ENCODE results near the gene SRRD. TPM values are rescaled to one million over a fixed set of nuclear protein-coding genes. Genes with fewer than 3 reads are reported as not detected.
"Not testable (repeated sequence)": the region's sequence is repeated elsewhere in the genome, so short reads cannot be mapped to it uniquely, and the experiment has no call there.

SRRD gene
- total RNA-seq, 1 donor from 2014 or later, result 14.5 TPM

DNA sequence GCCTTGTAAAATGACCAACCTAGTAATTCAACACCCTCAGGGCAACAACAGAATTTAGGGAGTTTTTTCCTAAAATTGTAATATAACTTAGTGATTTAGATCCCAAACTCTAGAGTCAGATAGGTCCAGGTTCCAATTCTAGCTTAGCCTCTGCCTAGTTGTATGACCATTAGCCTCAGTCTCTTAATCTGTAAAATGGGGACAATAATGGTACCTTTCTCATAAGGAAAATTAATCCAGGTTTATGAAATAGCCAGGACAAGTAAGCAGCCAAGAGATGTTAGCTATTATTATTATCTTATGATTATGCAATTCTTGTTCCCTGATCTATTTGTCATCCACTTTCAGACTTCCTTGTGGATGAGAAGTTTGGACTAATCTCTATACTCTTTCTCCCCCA, 24.5 kb downstream of the SRRD start:
- DNase-seq (ENCODE audit: low spot score), result no peak
- intact Hi-C loops (cut with DNase I), result no loop called here

DNA sequence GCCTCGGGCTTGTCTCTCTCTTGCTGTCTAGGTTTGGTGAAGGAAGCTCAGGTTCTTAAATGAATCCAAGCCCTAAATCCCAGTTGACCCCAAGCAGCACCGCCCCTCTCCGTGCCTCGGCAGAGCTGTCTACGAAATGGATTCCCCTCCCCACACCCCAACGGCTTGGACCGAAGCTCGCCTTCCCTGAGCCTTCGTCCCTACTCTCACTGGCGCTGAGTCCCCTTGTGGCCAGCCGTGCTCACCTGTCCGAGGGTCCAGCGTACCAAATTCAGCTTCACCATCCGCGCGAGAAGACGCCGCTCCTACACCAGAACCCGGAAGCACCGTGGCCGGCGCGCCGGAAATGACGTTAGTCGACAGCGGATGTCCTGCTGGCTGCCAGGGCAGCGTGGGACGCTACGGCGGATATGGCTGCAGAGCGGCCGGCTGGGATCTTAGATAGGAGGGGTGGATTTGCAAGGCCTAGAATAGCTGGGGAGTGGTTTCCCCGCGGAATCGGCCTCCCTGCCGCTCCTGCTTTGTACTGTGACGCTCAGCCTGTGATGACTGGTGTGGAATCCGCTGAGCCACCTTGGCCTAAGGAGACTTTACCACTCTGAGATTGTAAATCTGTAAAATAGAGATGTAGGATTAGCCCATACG, 28.6 kb downstream of the SRRD start, which contains the start of gene TFIP11:
TSS of gene TFIP11 (minus strand) at position 325 of the 645 bp plus-strand sequence. CDS start 2,201 bp downstream, outside the sequence.
- peak; percentile 98 for DNase-seq (ENCODE audit: low spot score)
- intact Hi-C loops (cut with DNase I), result loop anchor here (2.0 kb wide), 1 partner anchor 29 kb away; the partner anchor contains the start of genes HPS4 and SRRD

DNA sequence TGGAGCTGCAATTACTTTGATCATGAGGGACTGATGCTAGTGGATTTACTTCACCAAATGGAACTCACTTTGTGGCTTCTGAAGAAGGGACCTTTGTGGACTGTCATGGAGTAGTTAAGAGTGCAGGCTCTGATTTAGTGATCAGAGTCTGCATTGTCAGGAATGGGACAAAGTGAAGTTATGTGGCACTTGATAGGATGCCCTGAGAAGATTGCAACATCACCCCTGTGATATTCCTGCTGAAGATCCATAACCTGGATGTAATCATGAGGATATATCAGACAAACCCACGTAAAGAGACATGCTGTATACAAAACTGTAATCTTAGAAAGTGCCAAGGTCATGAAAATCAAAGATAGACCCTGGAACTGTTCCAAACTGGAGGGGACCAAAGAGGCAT, 30.2 kb downstream of the SRRD start:
- no peak for DNase-seq (ENCODE audit: low spot score)
- intact Hi-C loops (cut with DNase I), result loop anchor here (2.0 kb wide), 1 partner anchor 31 kb away; the partner anchor contains the start of genes HPS4 and SRRD

DNA sequence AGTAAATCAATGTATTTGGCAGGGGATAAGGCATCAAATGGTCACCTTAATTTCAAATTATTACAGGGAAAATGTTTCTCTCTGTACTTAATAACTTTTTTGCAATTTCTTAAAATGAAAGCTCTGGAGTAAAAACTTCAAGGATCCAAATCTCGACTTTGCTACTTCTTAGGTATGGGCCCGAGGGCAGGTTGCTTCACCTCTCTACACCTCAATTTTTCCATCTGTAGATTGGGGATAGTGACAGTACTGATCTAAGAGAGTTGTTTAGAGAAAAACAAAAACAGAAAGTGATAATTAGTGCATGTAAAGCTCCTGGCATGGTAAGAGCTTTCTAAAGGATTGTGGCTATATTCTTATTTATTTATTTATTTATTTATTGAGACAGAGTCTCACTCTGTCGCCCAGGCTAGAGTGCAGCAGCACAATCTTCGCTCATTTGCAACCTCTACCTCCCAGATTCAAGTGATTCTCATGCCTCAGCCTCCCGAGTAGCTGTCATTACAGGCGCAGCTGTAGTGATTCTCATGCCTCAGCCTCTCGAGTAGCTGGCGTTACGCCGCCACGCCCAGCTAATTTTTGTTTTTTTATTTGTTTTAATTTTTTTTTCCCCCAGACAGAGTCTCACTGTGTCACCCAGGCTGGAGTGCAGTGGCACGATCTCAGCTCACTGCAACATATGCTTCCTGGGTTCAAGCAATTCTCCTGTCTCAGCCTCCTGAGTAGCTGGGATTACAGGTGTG, 30.9 kb downstream of the SRRD start:
- intact Hi-C loops (cut with DNase I), result no loop called here
- DNase-seq (ENCODE audit: low spot score), result no peak

DNA sequence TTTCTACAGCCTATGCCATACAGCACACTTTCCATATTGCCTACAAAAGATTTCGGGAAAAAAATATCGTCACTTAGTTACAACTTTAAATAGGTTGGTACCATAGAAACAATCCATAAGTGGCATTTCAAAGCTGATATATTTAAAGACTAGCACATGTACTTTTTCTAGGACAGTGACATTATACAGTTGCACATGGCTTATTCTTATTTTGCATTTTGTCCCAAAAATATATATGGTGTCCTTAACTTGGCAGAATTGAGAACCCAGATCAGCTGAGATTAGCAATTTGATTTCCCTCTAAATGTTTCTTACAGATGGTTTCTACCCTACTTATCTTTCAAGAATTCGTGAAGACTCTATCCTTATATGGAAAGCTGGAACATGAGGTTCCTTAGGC, 32.3 kb downstream of the SRRD start:
- DNase-seq (ENCODE audit: low spot score), result no peak
- intact Hi-C loops (cut with DNase I), result no loop called here

DNA sequence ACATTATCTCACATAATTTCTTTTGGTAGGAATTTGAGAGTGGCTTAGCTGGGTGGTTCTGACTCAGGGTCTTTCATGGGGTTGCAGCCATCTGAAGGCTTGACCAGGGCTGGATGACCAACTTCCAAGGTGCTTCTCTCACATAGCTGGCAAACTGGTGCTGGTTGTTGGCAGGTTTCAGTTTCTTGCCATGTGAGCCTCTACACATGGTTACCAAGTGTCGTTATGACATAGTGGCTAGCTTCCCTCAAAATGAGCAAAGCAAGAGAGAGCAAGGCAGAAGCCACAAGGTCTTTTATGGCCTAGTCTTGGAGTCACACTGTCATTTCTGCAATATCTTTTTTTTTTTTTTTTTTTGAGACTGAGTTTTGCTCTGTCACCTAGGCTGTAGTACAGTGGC, 32.8 kb downstream of the SRRD start:
- intact Hi-C loops (cut with DNase I), result no loop called here
- DNase-seq (ENCODE audit: low spot score), result no peak

DNA sequence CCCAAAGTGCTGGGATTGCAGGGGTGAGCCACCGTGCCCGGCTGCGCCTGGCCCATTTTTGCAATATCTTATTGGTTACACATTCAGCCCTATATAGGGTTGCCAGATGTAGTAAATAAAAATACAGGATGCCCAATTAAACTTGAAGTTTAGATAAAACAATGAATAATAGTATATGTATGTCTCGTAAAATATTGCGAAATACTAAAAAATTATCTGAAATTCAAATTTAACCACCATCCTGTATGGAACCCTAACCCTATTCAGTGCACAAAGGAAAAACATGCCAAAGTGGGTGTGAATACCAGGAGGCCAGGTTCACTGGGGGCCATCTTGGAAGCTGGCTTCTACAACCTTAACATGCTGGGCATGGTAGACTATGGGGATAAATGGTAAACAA, 33.8 kb downstream of the SRRD start:
- no peak for DNase-seq (ENCODE audit: low spot score)
- intact Hi-C loops (cut with DNase I), result no loop called here

DNA sequence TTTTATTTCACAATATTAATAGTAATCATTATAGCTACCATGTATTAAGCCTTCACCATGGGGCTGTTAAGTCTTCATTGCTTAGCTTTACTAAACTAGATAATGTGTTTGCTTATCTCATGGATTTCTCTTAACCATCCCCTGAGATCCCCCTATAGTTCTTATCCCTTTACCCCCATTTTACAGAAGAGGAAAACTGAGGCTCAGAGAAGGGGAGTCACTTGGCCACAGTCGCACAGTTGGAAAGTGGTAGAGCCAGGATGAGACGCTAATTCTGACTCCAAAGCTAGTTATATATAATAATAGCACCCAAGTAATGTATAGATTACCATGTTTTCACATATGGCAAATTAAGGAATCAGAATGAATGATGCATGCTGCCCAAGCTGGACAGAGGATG, 38.3 kb downstream of the SRRD start:
- DNase-seq (ENCODE audit: low spot score), result no peak
- intact Hi-C loops (cut with DNase I), result no loop called here

DNA sequence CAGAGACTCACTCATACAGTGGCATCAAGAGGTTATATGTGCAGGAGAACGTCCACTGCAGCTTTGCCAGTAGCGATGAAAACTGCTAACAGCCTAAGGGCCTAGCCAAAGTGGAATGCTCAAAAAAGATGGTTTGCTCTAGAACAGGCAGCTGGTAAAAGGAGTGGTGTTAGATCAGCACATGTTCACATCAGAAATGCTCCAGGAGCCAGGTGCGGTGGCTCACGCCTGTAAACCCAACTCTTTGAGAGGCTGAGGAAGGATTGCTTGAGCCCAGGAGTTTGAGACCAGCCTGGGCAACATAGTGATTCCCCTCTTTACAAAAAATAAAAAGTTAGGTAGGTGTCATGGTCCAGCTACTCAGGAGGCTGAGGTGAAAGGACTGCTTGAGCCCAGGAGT, 38.9 kb downstream of the SRRD start:
- intact Hi-C loops (cut with DNase I), result no loop called here
- DNase-seq (ENCODE audit: low spot score), result no peak

DNA sequence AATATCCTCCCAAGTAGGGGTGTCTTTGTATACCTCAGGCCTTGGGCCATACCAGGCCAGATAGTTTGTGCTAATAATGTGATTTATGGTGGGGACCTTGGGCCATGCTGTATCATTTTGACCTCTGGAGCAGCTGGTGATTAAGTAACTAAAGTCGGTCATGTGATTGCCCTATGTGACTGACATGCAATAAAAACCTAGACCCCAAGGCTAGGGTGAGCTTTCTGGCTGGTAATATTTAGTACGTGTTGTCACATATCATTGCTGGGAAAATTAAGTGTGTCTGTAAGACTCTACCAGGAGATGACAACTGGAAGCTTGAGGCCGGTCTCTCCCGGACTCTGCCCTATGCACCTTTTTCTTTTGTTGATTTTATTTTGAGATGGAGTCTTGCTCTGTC, 41.2 kb downstream of the SRRD start:
- no peak for DNase-seq (ENCODE audit: low spot score)
- intact Hi-C loops (cut with DNase I), result no loop called here

DNA sequence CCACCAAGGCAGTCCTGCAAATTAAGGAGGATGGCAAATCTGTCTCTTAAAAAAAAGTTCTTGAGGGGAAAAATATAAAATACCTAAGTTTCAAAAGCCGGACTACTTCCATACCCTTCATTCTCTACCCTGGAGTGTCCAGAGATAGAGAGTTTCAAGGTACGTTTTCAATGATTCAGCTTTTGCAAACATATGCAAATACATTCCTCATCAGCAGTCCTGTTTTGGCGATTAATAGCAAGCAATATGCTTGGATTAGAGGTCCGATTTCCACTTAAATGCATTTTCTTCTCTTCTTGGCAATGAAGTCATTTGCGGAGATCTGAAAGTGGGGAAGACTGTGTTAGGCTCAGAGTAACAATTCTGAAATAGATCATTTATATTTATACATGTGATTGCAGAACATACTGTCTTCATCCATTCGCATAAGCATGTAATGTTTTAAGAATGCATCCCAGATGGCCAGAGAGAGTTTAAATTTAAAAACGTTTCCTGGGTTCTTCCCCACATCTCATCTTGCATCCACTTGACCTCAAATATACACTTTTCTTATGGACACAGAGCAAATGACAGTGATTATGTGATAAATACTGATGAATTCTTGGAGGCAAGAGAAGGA, 42.4 kb downstream of the SRRD start:
- DNase-seq (ENCODE audit: low spot score), result no peak
- intact Hi-C loops (cut with DNase I), result no loop called here

DNA sequence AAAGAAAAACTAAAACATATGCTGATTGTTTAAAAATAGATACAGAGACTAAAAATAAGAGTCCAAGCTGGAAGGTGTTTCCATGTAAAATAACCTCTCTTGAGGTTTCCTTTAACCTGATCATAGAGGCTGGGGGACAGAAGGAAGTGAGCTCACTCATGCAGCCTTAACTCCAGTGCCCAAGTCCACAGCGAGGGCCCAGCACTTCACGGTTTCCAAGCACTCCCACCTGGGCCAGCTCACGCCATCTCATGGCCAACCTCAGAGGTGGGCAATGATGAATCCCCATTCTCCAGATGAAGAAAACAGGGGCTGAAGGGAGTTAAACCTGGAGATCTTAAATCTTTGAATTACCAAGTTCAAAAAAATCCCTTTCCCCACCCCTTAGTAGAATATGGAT, 43.5 kb downstream of the SRRD start:
- intact Hi-C loops (cut with DNase I), result no loop called here
- no peak for DNase-seq (ENCODE audit: low spot score)

DNA sequence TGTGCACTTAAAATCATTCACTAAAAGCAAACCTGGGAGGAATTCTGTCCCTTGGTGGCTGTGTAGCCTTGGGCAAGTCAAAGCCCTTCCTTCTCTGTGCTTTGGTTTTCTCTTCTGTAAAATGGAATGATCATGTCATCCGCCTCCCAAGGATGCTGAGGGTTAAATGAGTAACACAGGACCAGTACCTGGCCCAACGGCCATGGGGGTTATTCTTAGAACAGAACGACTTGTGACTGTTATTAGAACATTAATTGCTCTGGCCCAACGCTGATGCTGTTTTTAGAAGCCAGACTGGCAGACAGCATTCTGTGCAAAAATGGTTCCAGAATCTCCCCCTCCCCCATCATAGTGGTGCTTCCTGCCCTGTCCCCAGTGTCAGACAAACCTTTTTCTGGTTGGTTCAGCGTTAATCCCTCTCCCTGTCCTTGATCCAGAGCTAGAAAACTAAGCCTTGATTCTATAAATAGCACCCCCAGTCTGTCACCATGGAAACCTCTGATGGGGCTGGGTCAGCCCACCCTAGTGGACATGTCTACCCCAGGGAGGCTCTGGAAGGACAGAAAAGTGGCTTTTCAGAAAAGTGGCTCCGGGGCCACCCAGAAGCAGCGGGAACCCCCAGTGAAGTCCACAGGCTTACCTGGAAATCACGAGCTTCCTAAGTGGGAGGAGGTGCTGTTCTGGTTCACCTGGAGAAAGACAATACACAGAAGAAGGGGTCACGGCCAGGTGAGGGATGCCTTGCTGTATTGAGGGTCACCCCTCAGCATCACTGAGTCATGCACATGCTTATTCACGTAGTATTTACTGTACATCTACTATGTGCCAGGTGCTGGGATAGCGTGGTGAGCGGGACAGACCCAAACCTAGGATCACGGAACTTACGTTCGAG, 44.1 kb downstream of the SRRD start:
- DNase-seq (ENCODE audit: low spot score), result no peak
- intact Hi-C loops (cut with DNase I), result no loop called here

DNA sequence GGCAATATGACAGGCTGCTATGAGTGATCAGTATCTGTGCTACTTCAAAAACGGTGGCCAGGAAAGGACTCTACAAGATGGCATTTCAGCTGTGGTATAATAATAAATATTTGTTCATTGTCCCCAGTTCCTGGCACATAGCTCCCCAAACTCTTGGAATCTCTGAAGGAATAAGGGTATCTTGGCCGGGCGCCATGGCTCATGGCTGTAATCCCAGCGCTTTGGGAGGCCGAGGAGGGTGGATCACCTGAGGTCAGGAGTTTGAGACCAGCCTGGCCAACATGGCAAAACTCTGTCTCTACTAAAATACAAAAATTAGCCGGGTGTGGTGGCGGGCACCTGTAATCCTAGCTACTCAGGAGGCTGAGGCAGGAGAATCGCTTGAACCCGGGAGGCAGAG, 44.8 kb downstream of the SRRD start:
- intact Hi-C loops (cut with DNase I); DNase-seq (ENCODE audit: low spot score): not testable (repeated sequence)

DNA sequence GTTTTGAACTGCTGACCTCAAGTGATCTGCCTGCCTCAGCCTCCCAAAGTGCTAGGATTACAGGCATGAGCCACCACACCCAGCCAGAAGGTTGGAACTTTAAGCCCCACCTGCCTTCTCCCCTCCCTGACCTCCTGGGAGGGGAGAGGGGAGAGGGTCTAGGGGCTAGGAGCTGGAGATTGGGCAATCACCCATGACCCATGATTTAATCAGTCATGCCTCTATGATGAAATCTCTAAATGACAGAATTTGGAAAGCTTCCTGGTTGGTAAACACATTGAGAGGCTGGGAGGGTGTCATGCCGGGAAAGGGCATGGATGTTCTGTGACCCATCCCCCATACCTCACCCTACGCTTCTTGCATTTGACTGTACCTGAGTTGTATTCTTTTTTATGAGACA, 45.7 kb downstream of the SRRD start:
- intact Hi-C loops (cut with DNase I), result no loop called here
- no peak for DNase-seq (ENCODE audit: low spot score)

DNA sequence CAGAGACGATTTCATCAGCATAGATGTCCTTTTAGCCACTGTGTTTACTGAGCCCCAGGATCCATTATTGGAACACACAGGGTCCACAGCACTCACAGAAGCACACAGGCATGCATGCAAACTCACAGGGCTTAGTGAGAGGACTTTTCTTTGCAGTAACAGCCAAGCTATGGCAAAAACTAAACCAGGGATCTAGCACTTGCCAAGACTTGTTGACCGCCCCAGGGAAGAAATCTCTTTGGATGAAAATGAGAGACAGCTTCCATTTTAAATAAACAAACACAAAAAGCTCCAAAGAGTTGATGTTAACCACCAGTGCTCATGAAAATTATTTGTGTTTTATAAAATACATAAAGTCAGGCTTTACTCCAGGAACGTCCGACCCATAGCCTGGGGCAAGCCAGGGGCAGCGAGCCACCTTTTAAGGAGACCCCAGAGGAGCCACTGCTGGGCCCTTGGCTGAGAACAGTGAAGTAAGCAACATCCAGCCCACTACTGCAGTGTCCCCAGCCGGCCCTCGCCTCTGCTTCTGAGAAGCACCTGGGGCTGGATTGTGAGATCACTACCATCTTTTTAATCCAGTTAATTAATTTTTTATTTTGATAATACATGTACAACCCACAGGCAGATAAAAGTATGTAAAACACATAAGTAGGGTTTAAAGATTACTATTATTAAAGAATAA, 50.6 kb downstream of the SRRD start:
- DNase-seq (ENCODE audit: low spot score), result no peak
- intact Hi-C loops (cut with DNase I), result no loop called here

DNA sequence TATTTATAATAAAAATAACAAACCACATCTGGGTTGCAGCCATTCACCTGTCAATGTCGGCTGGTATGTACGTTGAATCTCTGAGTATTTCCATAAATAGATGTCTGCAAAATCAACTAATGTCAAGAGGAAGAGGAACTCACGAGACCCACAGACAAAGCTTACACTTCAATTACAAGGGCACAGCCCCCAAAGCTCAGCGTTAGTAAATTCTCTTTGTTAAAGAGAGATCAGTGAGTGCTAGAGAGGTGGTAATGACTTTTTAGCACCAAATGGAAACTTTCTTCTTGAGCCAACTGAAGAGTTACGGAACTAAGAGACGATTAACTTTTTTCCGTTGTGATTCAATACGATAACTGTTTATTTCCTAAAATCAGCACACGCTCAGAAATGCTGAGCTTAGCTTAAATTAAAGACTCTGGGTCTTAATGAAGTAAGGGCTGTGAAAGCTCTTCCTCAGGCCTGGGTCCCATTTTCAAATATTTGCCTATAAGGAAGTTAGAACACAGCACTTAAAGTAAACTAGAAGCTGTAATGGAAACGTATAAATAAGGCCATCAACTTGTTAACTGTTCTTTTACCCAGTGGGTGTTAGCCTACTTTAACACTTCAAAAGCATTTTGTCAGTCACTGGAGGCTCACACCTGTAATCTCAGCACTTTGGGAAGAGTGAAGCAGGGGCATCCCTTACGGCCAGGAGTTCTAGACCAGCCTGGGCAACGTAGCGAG, 51.4 kb downstream of the SRRD start:
- intact Hi-C loops (cut with DNase I), result no loop called here
- DNase-seq (ENCODE audit: low spot score), result no peak

DNA sequence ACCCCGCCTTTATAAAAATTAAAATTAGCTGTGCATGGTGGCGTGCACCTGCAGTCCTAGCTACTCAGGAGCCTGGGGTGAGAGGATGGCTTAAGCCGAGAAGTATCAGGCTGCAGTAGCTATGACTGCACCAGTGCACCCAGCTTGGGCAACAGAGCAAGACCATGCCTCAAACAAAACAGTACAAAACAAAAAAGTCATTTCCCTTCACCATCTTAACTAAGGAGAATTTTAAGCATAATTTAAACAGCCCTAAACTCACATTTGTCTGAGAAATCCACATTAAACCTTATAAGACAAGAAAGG, 51.9 kb downstream of the SRRD start:
- no peak for DNase-seq (ENCODE audit: low spot score)
- intact Hi-C loops (cut with DNase I), result no loop called here
